Stimulated activated CD4-positive, alpha-beta T cell treated with anti-CD3 and anti-CD28 coated beads, TNF-alpha, amount 100 ng/mL, for 24 hours (primary cell): Measurements from ENCODE around the gene SPOCK1.

ENCODE experiments used
- DNase-seq, 3 experiments: peaks; one replicate each; pipeline ENCODE4 v3.0.0-alpha.2; 2020; ENCODE audit warnings: low read depth in 3 of 3

SPOCK1 gene

DNA sequence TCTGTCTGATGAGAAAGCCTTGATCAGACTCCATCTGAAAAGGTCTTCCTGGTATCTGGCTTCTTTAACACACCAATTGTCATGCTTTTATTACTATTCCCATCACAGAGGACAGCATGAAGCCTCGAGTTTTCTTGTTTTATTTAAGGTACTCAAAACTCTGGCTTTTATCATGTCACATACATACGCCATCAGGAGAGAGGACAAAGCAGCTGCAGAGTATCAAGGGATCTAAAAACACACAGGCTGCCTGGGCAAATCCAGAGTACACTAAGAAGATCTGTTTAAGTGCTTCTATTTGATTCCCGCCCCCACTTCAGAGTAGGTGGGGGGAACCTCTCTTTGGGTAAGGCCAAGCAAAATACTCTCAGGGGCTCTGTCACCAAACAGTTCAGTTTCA is 277.2 kb downstream of the SPOCK1 start:
- DNase-seq = no peak

DNA sequence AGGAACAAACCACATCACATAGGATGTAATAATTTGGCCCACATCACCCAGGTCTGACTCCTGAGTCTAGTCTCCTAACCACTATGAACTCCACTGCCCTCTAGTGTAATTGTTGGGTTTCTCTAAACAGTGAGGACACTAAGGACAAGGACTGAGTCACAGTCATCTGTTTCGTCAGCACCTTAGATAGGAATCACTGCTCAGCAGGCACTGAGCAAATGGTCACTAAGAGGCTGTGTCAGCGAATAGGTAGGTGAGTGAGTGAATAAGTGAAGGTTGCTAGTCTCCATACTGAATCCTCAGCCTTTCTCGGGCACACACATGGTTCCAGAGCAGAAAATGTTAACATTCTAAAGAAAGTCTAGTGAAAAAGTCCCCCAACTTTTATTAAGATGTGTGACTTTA is 278.6 kb downstream of the SPOCK1 start:
- DNase-seq = no peak

DNA sequence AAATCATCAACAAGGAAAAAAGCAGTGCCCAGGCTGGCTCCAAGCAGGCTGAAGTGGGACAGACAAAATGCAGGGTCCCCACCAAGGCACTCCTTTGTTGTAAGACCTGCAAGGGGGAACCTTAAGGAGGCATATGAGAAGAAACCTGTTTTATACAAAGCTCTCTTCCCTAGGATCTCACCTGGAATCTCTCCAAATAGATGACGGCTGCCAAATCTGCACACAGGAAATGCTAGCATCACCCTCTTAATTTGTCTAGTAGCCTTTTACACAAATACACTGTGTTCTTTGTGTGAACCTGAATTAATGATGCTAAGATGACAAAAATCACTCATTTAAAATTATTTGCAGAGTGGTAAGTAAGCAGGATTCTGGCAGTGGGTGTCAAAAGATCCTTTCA is 280.2 kb downstream of the SPOCK1 start:
- no peak for DNase-seq

GRCh38 chr5:137218471-137218870 is 280.7 kb downstream of the SPOCK1 start:
- DNase-seq = no peak

- no peak for DNase-seq
Measured at GRCh38 chr5:137217599-137218200, 281.4 kb downstream of the SPOCK1 start.

GRCh38 chr5:137216976-137217598 is 282.0 kb downstream of the SPOCK1 start:
- no peak for DNase-seq

DNA sequence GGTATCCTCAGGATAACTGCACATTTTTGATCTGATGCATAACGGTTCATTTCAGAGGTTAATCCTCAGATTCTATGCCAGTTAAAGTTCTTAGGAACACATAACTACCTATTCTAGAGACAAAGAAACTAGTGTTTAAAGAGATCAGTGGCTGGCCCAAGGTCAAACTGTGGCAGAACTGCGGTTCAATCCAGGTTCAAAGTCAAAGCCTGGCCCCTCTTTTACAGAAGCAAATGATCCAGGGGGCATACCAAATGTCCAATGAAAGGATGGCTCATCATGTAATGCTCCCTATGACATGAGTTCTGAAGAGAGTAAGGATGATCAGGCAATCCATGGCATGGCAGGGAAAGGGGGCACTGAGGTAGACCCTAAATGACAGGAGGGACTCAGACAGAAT is 283.3 kb downstream of the SPOCK1 start:
- no peak for DNase-seq

- DNase-seq = no peak
Measured at GRCh38 chr5:137215261-137215660, 283.9 kb downstream of the SPOCK1 start.

DNA sequence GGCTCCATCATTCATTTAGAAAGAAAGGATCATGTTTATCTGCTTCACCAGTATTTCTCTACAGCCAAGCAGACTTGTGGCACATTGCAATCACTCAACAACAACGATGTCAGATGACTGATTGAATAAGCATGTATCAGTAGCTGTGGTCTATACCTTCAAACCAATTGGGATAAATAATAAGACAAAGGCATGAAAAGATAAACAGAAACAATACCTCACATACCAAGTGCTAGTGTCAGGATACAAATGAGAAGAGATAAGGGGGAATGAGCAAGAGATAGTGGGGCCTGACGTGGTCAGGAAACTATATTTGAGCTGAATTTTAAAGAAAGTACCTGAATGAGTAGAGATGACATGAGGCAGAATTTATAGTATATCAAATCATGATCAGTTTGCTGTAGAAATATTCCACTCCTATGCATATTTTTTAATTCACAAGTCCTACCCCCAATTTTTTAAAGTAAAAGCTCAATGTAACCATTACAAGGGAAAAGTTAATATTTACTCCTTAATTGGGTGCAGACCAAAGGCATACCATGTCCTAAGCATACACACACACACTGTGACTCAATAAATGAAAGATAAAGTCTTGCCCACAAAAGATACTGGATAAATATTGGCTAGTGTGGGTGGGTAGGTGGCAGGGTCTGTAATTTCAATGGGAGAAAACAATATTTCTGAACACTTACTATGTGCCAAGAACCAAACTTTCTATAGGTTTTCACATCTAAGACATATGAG is 284.5 kb downstream of the SPOCK1 start:
- no peak for DNase-seq

DNA sequence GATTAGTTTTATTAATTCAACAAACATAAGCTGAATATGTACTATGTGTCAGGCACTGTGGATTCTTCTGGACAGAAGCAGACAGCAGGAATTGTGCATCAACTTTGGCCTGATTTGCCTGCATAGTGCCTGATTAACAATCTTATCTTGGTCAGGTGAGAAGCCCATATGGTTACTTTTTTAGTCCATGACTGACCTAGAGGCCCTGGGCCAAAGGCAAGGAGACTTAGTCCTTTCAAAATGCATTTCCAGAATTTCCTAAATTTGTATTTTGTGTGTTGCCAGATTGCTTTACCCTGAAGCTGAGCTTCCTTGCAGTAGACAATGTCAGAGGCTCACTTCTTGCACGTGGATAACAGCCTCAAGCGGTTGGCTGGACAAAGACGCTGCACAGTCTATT is 286.7 kb downstream of the SPOCK1 start:
- DNase-seq = no peak

- no peak for DNase-seq
Measured at GRCh38 chr5:137209232-137209809, 289.8 kb downstream of the SPOCK1 start.

GRCh38 chr5:137207023-137207760 is 291.9 kb downstream of the SPOCK1 start:
- no peak for DNase-seq

DNA sequence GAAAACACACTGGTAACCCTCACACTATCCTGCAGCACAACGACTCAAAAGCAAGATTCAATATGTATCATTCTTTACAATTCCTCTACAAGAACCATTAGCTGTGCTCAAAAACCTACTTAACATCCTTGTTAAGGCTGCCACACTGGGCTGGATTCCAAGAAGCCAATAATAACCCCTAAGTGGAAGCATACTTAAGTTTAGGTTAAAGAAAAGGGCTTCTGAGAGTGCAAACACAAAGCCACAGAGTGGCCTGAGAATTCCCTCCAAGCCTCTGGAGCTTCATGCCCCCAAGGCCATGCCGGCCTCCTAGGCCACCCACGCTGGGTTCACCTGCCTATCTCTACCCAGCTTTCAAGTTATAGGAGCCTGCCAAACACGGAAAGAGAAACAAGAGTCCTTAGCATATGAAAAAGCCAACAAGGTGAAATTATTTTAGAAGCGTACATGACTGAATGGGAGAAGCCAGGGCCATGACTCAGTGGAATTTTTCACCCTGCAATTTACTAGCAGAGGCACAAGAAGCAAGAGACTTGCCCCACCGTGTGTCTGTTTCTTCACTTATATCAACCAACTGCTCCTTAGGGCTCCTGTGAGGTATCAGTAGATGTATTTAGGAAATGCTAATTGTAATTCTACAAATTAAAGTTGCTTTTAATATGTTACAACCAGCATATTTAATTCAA is 293.0 kb downstream of the SPOCK1 start:
- no peak for DNase-seq

- no peak for DNase-seq
Measured at GRCh38 chr5:137205231-137206027, 293.7 kb downstream of the SPOCK1 start.

GRCh38 chr5:137203011-137203632 is 296.0 kb downstream of the SPOCK1 start:
- DNase-seq = no peak

DNA sequence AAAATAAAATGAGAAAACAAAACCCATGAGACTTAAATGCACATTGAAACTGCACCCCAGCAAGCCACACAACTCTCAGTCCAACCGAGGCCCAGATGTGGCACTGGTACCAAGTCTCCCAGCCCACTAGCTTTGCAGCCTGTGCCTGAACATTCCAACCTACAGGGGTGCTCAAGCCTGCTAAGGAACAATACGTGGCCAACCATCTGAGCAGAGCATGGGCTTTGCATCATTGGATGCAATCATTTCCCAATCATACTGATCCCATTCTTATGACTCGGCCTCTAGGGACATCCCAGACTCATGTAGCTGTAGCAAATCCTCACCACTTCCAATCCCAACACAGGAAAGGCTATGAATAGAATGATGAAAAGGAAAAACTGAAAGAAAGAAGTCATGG is 297.2 kb downstream of the SPOCK1 start:
- no peak for DNase-seq

- DNase-seq = no peak
Measured at GRCh38 chr5:137200906-137201700, 298.0 kb downstream of the SPOCK1 start.

DNA sequence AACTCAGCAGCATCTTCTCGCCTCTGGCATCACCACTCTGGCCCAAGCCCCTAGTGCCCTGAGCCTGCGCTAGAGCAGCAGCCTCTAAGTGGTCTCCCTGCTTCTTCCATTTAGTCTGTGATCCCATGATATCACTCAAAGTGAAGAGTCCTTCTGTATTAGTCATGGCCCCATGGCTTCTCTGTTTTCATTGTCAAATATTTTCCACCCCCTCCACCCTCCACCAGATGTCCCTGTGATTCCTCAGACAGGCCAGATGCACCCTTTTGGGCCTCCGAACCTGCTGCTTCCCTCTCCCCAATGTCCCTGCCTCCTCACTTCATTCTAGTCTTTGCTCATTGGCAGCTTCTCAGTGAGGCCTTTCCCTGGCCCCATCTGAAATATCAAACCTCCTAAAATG is 299.2 kb downstream of the SPOCK1 start:
- no peak for DNase-seq

DNA sequence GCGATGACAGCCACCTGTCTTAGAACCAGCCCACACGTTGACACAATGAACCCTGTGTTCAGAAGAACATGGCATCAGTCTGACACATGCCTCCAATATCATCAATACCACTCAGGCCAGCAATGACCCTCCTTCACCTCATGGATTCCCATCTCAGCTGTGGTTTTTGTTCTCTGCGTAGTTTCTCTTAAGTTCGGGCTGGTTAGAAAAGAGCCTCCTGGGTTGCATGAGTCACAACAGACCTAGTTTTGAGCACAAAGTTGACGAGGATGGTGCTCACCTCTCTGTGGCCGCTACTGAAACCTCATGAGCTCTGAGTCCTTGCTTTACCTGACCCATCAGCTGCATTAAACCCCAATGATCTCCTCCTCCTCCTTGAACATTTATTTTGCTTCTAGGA is 299.9 kb downstream of the SPOCK1 start:
- DNase-seq = no peak
